ENCODE results near the gene XPA.

Gene XPA

DNA sequence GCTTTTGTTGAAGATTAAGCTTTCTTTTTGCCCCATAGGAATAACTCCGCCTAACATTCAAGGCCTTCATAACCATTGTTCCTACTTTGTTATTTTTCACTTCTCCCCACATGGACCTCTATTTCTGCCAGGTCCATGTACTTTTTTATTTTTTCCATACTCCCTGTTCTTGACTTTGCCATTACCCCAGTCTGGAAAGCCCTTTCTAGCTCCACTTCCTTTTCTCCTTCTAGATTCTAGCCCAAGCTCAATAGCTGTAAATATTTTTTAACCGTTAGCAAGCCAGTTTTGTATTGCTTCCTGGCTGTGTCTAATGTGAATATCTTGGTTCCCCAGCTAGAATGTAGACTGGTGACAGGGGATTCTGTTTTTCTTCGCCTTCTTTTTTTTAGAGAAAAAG is 37.4 kb downstream of the XPA start:
- no peak for DNase-seq (ENCODE audit: low read depth)
- H3K4me3 ChIP-seq (ENCODE audit: low read depth, low read length): no peak overlapping the region
- TF ChIP-seq CTCF (IDR thresholded peaks at IDR 0.05; ENCODE audit: control insufficient read depth, extremely low read depth, insufficient read depth): no peak

DNA sequence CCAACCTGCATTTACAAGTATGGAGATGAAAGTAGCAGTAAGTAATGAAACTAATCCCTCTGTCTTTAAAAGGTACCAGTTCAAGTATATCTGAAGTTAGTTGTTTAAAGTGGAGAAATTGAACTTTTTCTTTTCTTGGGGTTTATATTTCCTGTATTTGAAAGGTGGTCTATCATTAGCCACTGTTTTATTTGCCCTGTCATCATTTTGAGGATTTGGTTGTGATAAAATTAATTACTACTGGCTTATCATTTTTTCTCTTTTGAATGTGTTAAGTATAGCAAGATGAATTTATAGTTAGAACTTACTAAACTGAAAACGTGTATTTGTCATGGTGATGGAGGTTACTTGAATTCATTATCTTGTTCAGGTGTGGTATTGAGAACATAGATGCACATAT is 38.4 kb downstream of the XPA start:
- DNase-seq (ENCODE audit: low read depth): no peak
- H3K4me3 ChIP-seq (ENCODE audit: low read depth, low read length): no peak overlapping the region
- no peak for TF ChIP-seq CTCF (IDR thresholded peaks at IDR 0.05; ENCODE audit: control insufficient read depth, extremely low read depth, insufficient read depth)

GRCh38 chr9:97651646-97652045 is 45.5 kb downstream of the XPA start:
- TF ChIP-seq CTCF (IDR thresholded peaks at IDR 0.05; ENCODE audit: control insufficient read depth, extremely low read depth, insufficient read depth): no peak
- DNase-seq (ENCODE audit: low read depth): no peak
- H3K4me3 ChIP-seq (ENCODE audit: low read depth, low read length): no peak overlapping the region

DNA sequence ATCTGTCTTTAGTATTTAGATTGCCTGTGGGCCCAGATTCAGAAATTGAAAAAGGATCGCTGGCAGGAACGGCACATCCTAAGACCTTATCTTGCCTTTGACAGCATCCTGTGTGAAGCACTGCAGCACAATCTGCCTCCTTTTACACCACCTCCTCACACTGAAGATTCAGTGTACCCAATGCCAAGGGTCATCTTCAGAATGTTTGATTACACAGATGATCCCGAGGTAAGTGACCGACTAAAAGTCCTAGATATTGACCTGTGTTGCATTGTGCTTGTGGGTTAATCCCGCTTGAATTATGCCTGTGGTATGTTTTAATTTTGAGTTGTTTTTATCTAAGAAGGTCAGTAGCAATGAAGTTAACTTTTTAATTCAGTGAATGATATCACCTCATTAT is 49.1 kb downstream of the XPA start:
- DNase-seq (ENCODE audit: low read depth): no peak
- TF ChIP-seq CTCF (IDR thresholded peaks at IDR 0.05; ENCODE audit: control insufficient read depth, extremely low read depth, insufficient read depth): no peak
- no peak overlapping the region for H3K4me3 ChIP-seq (ENCODE audit: low read depth, low read length)

DNA sequence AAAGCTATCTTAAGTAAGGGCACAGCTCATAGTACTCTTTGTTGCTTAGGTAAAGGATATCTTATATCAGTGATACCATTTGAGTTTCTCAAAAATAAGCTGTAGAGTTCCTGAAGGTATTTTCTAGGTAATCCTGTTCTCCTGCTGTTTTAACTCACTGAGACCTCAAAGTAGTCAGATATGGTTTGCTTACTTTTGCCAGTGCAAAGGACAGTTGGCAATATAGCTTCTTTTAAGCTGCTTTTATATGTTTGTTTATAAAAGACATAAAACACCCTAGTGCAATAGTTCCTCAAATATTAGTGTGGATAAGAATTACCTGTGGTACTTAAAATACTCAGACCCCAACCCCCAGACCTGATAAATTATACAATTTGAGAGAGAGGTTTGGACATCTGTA is 51.4 kb downstream of the XPA start:
- TF ChIP-seq CTCF (IDR thresholded peaks at IDR 0.05; ENCODE audit: control insufficient read depth, extremely low read depth, insufficient read depth): no peak
- DNase-seq (ENCODE audit: low read depth): peak; percentile 48
- no peak overlapping the region for H3K4me3 ChIP-seq (ENCODE audit: low read depth, low read length)

DNA sequence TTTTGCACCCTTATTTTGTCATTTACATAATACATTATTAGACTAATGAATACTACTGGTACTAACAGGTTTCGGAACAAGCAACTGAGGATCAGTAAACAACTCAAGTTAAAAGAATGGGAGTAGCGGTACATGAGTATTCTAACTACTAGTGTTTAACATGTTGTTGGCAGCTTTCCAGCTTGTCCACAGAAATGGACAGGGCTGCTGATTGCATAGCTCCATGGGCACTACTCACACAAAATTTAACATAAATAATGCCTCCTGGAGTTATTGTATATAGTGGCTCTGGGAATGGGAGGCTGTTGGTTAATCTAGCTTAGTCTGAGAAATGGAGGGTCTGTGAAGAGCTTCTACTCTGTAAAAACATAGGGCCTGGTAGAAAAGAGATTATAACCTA is 56.8 kb downstream of the XPA start:
- DNase-seq (ENCODE audit: low read depth): peak; percentile 45
- TF ChIP-seq CTCF (IDR thresholded peaks at IDR 0.05; ENCODE audit: control insufficient read depth, extremely low read depth, insufficient read depth): no peak
- H3K4me3 ChIP-seq (ENCODE audit: low read depth, low read length): no peak overlapping the region

DNA sequence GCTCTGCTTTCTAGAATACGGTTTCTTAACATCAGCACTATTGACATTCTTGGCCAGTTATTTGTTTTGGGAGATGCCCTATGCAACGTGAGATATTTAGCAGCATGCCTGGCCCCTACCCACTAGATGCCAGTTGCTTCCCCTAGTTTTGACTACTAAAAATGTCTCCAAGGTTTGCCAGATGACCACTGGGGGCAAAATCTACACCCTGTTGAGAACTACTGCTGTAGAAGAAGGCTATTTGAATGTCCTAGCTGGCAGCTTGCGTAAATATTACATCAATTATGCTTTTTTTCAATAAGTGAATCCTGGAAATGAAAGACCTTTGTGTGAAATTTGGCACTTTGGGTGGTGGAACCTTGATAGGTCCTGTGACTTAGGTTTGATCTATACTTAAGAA is 58.5 kb downstream of the XPA start:
- no peak for DNase-seq (ENCODE audit: low read depth)
- no peak for TF ChIP-seq CTCF (IDR thresholded peaks at IDR 0.05; ENCODE audit: control insufficient read depth, extremely low read depth, insufficient read depth)
- no peak overlapping the region for H3K4me3 ChIP-seq (ENCODE audit: low read depth, low read length)
